AG04449 (cell line): Measurements from ENCODE around the gene ITGB3BP.

Experiments used
- CTCF ChIA-PET: fragments of 350-600 bp; formaldehyde crosslinking; extraction: SDS; loops from one replicate; lab custom pipeline; 2021; ENCODE audit warnings: antibody characterized with exemption; lab: Yijun Ruan, JAX
- POLR2A ChIA-PET: fragments of 400-600, 350-600 bp; formaldehyde crosslinking; extraction: SDS; loops from one replicate; lab custom pipeline; 2020; ENCODE audit warnings: antibody characterized with exemption, inconsistent platforms; lab: Yijun Ruan, JAX
- DNase-seq: peaks from one replicate; pipeline ENCODE4 v3.0.0-alpha.2; 2010; ENCODE audit warnings: low read depth, low spot score
- H3K4me3 ChIP-seq: 2 replicates; pipeline ENCODE4 v1.5.1; 2011; ENCODE audit warnings: low read depth, mild to moderate bottlenecking, control low read depth, low read length
- CTCF ChIP-seq: IDR thresholded peaks from one replicate; pipeline ENCODE4 v1.5.1; 2011; ENCODE audit warnings: mild to moderate bottlenecking, moderate library complexity, low read length, control low read depth, inconsistent platforms; ENCODE audit not compliant: insufficient read depth; ENCODE audit errors: missing control alignments

The ITGB3BP gene

GRCh38 chr1:63523738-63524137 lies 713 bp upstream of the ITGB3BP start:
- TF ChIP-seq CTCF = no peak
- ChIA-PET POLR2A (no interaction called here), CTCF (interaction anchor here (1.1 to 1.8 kb wide), 2 partner anchors 14 to 646 kb away, joined by 3 to 6 read pairs; no protein-coding TSS in a partner anchor)
- DNase-seq = no peak
- peak overlapping the region; percentile 66 for H3K4me3 ChIP-seq

- TF ChIP-seq CTCF = no peak
- no peak for DNase-seq
- no peak overlapping the region for H3K4me3 ChIP-seq
- ChIA-PET CTCF (no interaction called here), POLR2A (no interaction called here)
These were observed 6.4 kb downstream of the ITGB3BP start for GRCh38 chr1:63516629-63517028.

GRCh38 chr1:63512584-63512983 lies 10.4 kb downstream of the ITGB3BP start:
- no peak for DNase-seq
- no peak overlapping the region for H3K4me3 ChIP-seq
- ChIA-PET CTCF (interaction anchor here (0.9 to 2.9 kb wide), 2 partner anchors 8 to 26 kb away, joined by 3 to 6 read pairs; no protein-coding TSS in a partner anchor), POLR2A (no interaction called here)
- TF ChIP-seq CTCF = no peak

- no peak overlapping the region for H3K4me3 ChIP-seq
- TF ChIP-seq CTCF = no peak
- ChIA-PET POLR2A (no interaction called here), CTCF (no interaction called here)
- no peak for DNase-seq
These were observed 13.3 kb downstream of the ITGB3BP start for GRCh38 chr1:63509718-63510117.

- CTCF ChIA-PET = interaction anchor here (1.1 kb wide), 1 partner anchor 31 kb away, joined by 3 read pairs; no protein-coding TSS in a partner anchor
- POLR2A ChIA-PET = no interaction called here
- no peak overlapping the region for H3K4me3 ChIP-seq
- no peak for DNase-seq
- TF ChIP-seq CTCF = no peak
These were observed 16.2 kb downstream of the ITGB3BP start for GRCh38 chr1:63506782-63507181.

GRCh38 chr1:63501256-63501655 lies 21.8 kb downstream of the ITGB3BP start:
- ChIA-PET CTCF (no interaction called here), POLR2A (no interaction called here)
- DNase-seq = no peak
- no peak overlapping the region for H3K4me3 ChIP-seq
- TF ChIP-seq CTCF = no peak
